A172 (cell line): ENCODE results near the gene MBD5. TPM values are rescaled to one million over a fixed set of nuclear protein-coding genes. Genes with fewer than 3 reads are reported as not detected.
A peak's percentile ranks its signal among the peaks of the same experiment; 100 is the strongest.

Experiments used
- DNase-seq: peaks from one replicate; pipeline ENCODE4 v3.0.0-alpha.2; 2015; ENCODE audit warnings: low spot score
- total RNA-seq: library from RNA; depleted of rRNA; stranded (reverse); fragments of >200 nt; shearing (Covaris generic); gene quantifications from 2 replicates; pipeline ENCODE4 v1.2.3, GENCODE V29; 2014

Gene MBD5
- total RNA-seq, 1 experiment from 2014 or later, result 11.3 TPM

GRCh38 chr2:148022882-148023281 is 2.0 kb downstream of the MBD5 start:
- no peak for DNase-seq

DNA sequence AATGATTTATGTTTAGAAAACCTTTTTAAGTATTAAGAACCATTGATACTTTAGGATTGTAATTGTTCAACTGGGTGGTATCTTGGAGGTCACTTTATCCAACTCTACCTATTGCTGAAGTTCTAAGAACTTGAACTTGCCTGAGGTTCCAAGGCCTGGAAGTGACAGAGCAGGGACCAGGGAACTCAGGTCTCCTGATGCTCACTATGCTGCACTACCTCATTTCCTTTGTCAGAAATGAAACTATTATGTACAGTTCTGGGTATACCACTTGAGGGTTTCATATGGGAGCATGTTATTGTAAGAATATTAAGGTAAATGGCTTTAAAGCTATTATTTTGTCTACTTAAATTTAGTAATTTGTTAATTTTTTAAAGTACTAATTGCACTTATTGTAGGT is 3.0 kb downstream of the MBD5 start:
- DNase-seq, result no peak

DNA sequence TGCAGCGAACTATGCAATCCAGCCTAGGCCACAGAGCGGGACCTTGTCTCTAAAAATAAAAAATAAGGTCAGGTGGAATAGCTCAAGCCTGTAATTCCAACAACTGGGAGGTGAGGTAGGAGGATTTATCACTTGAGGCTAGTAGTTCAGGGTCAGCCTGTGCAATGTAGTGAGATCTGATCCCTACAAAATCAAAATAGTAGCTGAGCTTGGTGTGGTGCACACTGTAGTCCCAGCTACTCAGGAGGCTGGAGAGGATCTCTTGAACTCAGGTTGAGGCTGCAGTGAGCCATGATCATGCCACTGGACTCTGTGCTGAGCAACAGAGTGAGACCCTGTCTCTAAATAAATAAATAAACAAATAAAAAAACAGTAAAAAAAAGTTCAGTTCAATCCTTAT is 5.7 kb downstream of the MBD5 start:
- no peak for DNase-seq

DNA sequence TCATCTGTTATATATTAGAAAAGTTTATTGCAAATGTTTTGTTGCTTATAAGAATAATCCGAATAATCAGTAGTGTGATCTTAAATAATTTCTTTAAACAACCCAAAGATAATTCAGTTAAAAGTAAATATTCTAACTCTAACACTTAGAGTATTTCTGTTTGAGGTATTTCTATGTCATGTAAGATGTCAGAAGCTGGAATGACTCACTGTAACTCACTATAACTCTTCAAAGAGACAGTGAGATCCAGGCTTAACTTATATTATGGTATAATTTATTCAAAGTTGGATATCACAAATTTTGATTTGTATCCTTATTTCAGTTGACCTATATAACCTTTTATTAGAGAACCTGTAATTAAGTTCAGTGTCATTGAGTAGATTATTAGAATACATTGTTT is 6.9 kb downstream of the MBD5 start:
- no peak for DNase-seq

- no peak for DNase-seq
Observed at GRCh38 chr2:148028781-148029180, 7.9 kb downstream of the MBD5 start.

DNA sequence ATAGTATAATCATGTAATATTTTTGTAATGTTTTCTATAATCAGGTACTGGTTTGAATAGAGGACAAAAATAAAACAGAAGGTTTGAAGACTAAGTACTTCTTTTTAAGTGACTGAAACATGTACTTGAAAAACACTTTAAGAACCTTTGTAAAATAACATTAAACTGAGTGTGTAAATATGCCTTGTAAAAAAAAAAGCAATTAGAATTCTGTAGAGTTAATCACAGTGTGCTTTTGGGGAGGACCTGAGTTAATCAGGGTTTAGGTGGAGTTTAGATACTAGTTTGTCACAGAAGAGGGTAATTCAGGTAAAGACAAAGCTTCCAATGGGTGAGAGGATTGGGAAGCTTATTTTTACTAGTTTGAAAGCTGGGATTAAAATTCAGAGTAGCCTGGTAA is 10.3 kb downstream of the MBD5 start:
- DNase-seq, result no peak

DNA sequence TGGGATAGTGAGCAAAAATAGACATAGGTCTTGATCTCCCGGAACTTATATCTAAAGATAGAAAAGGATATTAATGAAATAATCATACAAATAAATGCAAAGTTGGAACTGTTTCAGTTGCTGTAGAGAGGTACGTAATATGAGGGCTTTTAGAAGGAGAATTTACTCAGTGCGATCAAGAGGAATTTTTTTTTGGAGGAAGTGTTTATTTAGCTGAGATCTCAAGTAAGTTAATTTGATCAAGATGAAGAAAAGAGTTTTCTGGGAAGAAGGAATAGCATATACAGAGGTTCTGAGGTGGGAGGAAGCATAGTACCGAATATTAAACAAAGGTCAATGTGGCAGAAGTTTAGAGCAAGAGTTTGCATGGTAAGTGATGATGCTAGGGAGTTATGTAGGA is 11.3 kb downstream of the MBD5 start:
- no peak for DNase-seq

DNA sequence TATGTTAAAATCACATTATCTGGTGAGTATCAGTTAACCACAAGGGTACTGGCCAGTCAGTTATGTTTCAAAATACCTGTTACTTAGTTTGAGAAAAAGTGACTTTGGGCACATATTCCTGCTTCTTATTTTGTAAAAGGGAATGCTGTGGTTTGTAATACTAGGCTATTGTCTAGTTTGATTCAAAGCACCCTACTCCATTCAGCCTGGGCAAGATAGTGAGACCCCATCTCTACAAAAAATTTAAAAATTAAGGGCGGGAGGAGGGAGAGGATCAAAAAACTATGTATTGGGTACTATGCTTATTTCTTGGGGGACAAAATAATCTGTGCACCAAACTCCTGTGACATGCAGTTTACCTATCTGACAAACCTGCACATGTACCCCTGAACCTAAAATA is 18.9 kb downstream of the MBD5 start:
- DNase-seq, result no peak

DNA sequence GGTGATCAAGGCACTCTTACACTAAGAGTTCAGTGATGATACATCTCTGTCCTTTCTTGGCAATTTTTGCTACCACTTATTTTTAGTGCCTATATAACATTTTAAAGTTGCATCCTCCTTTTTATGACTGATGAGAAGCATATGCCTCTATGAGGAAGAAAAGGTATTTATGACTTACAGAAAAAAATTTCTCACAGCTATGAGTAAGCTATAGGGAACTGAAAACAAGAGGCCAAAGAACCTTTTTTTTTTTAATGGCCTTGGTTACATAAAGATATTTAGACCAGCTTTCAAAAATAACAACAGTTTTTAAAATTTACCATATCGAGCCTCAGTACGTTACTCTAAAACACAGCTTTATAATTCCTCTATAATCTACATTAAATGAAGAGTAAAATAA is 21.3 kb downstream of the MBD5 start:
- no peak for DNase-seq

- DNase-seq, result no peak
Observed at GRCh38 chr2:148044322-148044721, 23.4 kb downstream of the MBD5 start.

GRCh38 chr2:148046802-148047201 is 25.9 kb downstream of the MBD5 start:
- DNase-seq, result no peak

DNA sequence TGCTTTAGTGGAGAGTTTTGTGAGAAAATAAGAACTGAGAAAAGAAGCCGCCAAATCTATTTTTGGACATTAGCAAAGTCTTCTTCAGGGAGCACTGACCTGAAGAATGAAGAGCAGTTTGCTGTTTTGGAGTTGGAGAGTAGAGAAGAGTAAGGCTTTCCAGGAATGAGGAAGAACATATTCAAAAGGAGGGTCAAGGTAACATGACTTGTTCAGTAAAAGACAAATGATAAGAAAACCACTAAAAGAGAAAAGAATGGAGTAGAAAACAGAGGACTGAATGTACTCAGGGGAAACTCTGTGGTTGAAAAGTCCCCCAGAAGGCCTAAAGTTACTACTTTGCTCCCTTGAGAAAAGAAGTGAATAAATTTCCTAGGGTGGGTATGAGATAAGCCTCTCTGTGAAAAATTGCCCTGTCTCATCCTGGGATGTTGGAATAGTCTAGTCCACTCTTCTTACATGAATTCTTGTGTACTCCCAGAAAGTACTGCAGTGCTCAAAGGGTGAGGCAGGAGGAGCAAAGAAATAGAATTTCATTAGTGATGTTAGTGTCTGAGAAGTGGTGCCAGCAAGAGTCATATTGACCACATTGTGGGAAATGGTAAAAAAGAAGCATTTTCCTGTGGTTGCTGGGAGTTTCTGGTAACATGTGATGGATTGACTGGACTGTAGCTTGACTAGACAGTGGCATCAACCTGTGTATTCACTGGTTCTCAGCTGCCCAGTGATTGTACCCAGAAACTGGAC is 27.8 kb downstream of the MBD5 start:
- DNase-seq, result peak; percentile 7

- DNase-seq, result no peak
Observed at GRCh38 chr2:148049284-148049683, 28.4 kb downstream of the MBD5 start.

DNA sequence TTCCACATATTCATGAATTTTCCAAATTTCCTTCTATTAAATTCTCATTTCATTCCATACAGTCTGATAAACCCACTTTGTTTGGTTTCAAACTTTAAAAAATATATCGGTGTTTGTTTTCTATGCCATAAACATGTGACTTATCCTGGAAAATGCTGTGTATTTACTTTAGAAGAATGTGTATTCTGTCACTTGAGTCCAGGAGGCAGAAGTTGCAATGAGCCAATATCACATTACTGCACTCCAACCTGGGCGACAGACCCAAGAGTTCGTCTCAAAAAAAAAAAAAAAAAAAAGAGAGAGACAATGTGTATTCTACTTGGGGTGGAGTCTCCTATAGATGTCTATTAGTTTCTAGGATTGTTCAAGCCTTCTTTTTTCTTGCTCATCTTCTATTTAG is 31.8 kb downstream of the MBD5 start:
- DNase-seq, result no peak

DNA sequence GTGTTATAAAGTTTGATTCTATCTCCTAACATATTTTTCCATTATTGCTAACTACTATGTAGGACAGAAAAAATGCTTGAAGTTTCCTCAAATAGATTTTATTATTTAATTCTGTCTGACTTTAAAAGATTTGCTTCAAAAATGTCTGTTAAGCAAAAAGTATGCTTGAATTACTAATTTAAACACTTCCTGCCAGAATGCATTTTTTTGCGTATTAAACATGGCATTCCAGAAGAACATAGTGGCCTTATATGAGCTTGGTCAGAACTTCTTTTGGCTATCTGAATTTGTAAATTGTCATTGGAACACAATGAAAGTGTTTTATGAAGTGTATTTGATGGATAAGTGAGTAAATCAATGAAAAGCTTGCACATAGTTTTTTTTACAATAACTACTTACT is 37.8 kb downstream of the MBD5 start:
- DNase-seq, result no peak

- DNase-seq, result no peak
Observed at GRCh38 chr2:148063633-148064032, 42.7 kb downstream of the MBD5 start.

GRCh38 chr2:148065936-148066335 is 45.0 kb downstream of the MBD5 start:
- no peak for DNase-seq

- no peak for DNase-seq
Observed at GRCh38 chr2:148067801-148068200, 46.9 kb downstream of the MBD5 start.

GRCh38 chr2:148071351-148071750 is 50.5 kb downstream of the MBD5 start:
- no peak for DNase-seq

GRCh38 chr2:148096012-148096411 is 75.1 kb downstream of the MBD5 start:
- peak; percentile 2 for DNase-seq

GRCh38 chr2:148102641-148103040 is 81.8 kb downstream of the MBD5 start:
- DNase-seq, result no peak

DNA sequence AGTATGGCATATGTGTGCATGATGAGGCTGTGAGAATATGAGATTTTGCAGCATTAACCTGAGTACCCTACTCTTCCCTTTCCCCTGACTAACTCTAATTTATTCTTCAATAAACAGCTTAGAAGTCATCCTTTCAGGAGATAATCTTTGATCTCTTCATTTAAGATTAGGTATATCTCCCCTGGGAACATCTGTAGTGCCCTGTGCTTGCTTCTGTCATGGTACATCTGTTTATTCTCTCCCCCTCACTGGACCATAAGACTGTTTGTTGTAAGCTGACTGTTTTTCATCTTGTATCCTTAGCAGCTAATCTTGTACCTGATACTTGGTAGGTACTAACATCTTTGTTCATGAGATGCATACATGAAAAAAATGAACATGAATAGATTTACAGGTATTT is 83.1 kb downstream of the MBD5 start:
- DNase-seq, result no peak

- no peak for DNase-seq
Observed at GRCh38 chr2:148106331-148106730, 85.4 kb downstream of the MBD5 start.

DNA sequence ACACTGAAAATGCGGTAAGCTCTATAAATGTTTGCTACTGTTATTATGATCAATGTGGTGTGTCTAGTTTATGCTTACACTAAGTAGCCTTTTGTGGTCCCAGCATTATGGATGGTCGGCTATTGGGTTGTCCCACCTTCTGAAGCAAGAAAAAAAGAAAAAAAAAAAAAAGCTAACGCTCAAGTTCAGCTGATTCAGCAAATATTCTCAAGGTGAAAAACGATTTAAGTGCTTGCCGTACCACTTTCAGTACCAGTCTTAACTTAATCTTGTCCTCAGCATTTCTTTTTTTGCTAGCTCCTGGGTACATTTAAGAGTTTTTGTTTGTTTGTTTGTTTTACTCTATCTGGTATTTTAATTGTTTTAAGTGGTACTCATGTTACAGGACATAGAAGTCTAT is 87.5 kb downstream of the MBD5 start:
- no peak for DNase-seq
